HepG2 (cell line): ENCODE measurements around the gene TOMM20. TPM values are rescaled to one million over a fixed set of nuclear protein-coding genes. Genes with fewer than 3 reads are reported as not detected.

Source experiments
- AHR ChIP-seq: IDR thresholded peaks from 2 replicates; pipeline ENCODE4 v1.6.1; 2018; ENCODE audit warnings: missing genetic modification reagents, missing compliant biosample characterization
- BATF2 ChIP-seq: sonication (generic); formaldehyde crosslinking; IDR thresholded peaks from 2 replicates; pipeline ENCODE4 v1.8.0; 2022; ENCODE audit warnings: mild to moderate bottlenecking, missing genetic modification reagents, moderate library complexity
- BRD4 ChIP-seq: sonication (generic); formaldehyde crosslinking; IDR thresholded peaks from 2 replicates; pipeline ENCODE4 v1.4.0; 2020; ENCODE audit warnings: missing genetic modification reagents
- DDIT3 ChIP-seq: sonication (generic); formaldehyde crosslinking; IDR thresholded peaks from 2 replicates; pipeline ENCODE4 v1.4.0; 2020; ENCODE audit warnings: mild to moderate bottlenecking, missing genetic modification reagents
- HNF1A ChIP-seq, 2 experiments: sonication (generic) in 1 of 2; formaldehyde crosslinking in 1 of 2; IDR thresholded peaks; 2 replicates each; pipeline versions ENCODE4 v1.4.0 to v1.6.1; 2016 to 2020; ENCODE audit warnings: borderline replicate concordance in 1 of 2, low read depth in 1 of 2, mild to moderate bottlenecking in 1 of 2, missing genetic modification reagents in 1 of 2
- LBX2 ChIP-seq: sonication (generic); formaldehyde crosslinking; IDR thresholded peaks from 2 replicates; pipeline ENCODE4 v1.5.0; 2020; ENCODE audit warnings: missing genetic modification reagents, mild to moderate bottlenecking, borderline replicate concordance
- MAFK ChIP-seq, 2 experiments: IDR thresholded peaks in 1 of 2; conservative IDR thresholded peaks in 1 of 2; 2 replicates each; pipeline ENCODE4 v1.6.1; 2011; ENCODE audit warnings: improper control_type of control experiment in 2 of 2, low read length in 2 of 2
- ZBTB39 ChIP-seq: sonication (generic); formaldehyde crosslinking; IDR thresholded peaks from 2 replicates; pipeline ENCODE4 v1.5.0; 2020; ENCODE audit warnings: missing genetic modification reagents
- ZFAT ChIP-seq: sonication (generic); formaldehyde crosslinking; conservative IDR thresholded peaks from 2 replicates; pipeline ENCODE4 v1.8.1; 2023; ENCODE audit warnings: missing genetic modification reagents, inconsistent platforms
- ZFP1 ChIP-seq: IDR thresholded peaks from 2 replicates; pipeline ENCODE4 v1.6.1; 2016
- ZFP36L1 ChIP-seq: sonication (generic); formaldehyde crosslinking; IDR thresholded peaks from 2 replicates; pipeline ENCODE4 v1.8.0; 2022; ENCODE audit warnings: mild to moderate bottlenecking, missing genetic modification reagents, moderate library complexity
- ZNF720 ChIP-seq: sonication (generic); formaldehyde crosslinking; IDR thresholded peaks from 2 replicates; pipeline ENCODE4 v1.4.0; 2020; ENCODE audit warnings: missing genetic modification reagents
- ZNF740 ChIP-seq: sonication (generic); formaldehyde crosslinking; IDR thresholded peaks from 2 replicates; pipeline ENCODE4 v1.4.0; 2020; ENCODE audit warnings: missing genetic modification reagents
- polyA plus RNA-seq, 8 experiments: library from polyadenylated mRNA; depleted of rRNA in 3 of 8; stranded (reverse) in 7 of 8; unstranded in 1 of 8; fragments of >200 nt; fragmentation: Illumina TruSeq in 4 of 8; extraction: Trizol in 4 of 8; gene quantifications; 2 replicates each; pipeline versions ENCODE4 v1.2.1 to v1.2.3, GENCODE V29; 2011 to 2016; ENCODE audit warnings: low read depth in 4 of 8, missing spikeins in 1 of 8, mixed read lengths in 1 of 8; ENCODE audit not compliant: insufficient read depth in 1 of 8
- total RNA-seq, 5 experiments: library from RNA; depleted of rRNA; stranded (reverse); fragments of >200 nt; fragmentation: Illumina TruSeq; extraction: Trizol; gene quantifications; 2 replicates each; pipeline ENCODE4 v1.2.3, GENCODE V29; 2016; ENCODE audit warnings: low read depth in 1 of 5
- TF ChIP-seq, protein P1 (sequence below): sonication (generic); formaldehyde crosslinking; IDR thresholded peaks from 2 replicates; pipeline ENCODE4 v1.8.1; 2023; ENCODE audit warnings: mild to moderate bottlenecking, missing genetic modification reagents

TOMM20 gene
- total and polyA plus RNA-seq, 2 of the 13 experiments (the other 11 are each of a cell fraction or from before 2014, with no cell fraction given): 153 to 376 TPM

- TF ChIP-seq, protein P1, sequence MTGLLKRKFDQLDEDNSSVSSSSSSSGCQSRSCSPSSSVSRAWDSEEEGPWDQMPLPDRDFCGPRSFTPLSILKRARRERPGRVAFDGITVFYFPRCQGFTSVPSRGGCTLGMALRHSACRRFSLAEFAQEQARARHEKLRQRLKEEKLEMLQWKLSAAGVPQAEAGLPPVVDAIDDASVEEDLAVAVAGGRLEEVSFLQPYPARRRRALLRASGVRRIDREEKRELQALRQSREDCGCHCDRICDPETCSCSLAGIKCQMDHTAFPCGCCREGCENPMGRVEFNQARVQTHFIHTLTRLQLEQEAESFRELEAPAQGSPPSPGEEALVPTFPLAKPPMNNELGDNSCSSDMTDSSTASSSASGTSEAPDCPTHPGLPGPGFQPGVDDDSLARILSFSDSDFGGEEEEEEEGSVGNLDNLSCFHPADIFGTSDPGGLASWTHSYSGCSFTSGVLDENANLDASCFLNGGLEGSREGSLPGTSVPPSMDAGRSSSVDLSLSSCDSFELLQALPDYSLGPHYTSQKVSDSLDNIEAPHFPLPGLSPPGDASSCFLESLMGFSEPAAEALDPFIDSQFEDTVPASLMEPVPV: peak; percentile 90
- TF ChIP-seq ZFP36L1 (CRISPR knock-in tag) (peak; percentile 81; the same call in 1 of the 2 replicates), AHR (CRISPR knock-in tag) (no peak), ZFP1 (CRISPR knock-in tag) (no peak), DDIT3 (no peak), BATF2 (CRISPR knock-in tag) (no peak), ZBTB39 (CRISPR knock-in tag) (0 out of 2 replicates have a peak, but pooled peaks have one; percentile 59), ZNF740 (CRISPR knock-in tag) (no peak), MAFK (conservative IDR thresholded peaks at IDR 0.05 in 1 of 2, IDR thresholded peaks at IDR 0.05 in 1 of 2; ENCODE audit: low read length in 2 of 2) (peak in 1 of 2 experiments; percentile 21; a peak in 1 of 4 replicates), LBX2 (CRISPR knock-in tag) (no peak), BRD4 (peak; percentile 74; the same call in 1 of the 2 replicates), HNF1A (IDR thresholded peaks at IDR 0.05; ENCODE audit: low read depth) (0 out of 2 replicates have a peak, but pooled peaks have one; percentile 45), HNF1A (CRISPR knock-in tag; IDR thresholded peaks at IDR 0.05; ENCODE audit: borderline replicate concordance) (peak; percentile 31), ZFAT (CRISPR knock-in tag) (no peak), ZNF720 (CRISPR knock-in tag) (no peak)
These were observed 58.8 kb downstream of the TOMM20 start (continued) for GRCh38 chr1:235069577-235070563.
